ENCODE measurements around the gene SLC2A4RG.

SLC2A4RG gene, protein sequence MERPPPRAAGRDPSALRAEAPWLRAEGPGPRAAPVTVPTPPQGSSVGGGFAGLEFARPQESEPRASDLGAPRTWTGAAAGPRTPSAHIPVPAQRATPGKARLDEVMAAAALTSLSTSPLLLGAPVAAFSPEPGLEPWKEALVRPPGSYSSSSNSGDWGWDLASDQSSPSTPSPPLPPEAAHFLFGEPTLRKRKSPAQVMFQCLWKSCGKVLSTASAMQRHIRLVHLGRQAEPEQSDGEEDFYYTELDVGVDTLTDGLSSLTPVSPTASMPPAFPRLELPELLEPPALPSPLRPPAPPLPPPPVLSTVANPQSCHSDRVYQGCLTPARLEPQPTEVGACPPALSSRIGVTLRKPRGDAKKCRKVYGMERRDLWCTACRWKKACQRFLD

DNA sequence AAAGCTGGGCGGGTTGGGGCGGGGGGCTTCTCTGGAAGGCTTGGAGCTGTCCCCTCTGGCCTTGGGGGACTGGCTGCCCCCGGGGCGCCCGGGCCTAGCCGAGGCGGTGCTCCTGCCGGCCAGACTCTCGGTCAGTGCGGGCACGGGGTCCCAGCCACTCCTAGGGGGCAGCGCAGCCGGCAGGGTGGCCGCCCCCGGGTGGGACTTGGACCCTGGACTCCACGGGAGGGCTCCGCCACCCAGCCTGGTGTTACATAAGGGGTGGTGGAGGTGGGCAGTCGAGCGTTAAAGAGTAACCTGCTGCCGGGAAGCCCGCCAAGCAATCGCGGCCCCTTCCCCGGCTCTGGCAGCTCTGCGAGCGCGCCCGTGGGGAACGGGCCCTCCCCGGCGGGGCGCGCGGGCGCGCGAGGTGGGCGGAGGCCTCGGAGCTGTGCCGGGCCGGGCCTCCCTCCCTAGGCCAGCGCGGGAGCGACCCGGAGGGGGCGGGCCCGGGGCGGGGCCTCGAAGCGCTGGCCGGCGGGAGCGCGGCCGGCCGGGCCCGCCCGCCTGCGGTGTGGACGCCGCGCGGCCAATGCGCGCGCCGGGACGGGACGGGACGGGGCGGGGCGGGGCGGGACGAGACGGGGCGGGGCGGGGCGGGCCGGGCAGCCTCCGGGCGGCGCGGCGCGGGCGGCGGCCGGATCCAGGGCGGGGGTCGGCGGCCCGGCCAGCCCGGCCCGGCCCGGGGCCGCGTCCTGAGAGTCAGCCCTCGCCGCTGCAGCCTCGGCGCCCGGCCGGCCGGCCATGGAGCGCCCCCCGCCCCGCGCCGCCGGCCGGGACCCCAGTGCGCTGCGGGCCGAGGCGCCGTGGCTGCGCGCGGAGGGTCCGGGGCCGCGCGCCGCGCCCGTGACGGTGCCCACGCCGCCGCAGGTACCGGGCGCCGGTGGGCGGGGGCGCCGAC, at the start of gene SLC2A4RG:
Gene SLC2A4RG (plus strand): TSS at position 647 of the 940 bp plus-strand sequence. CDS start 137 bp downstream, at position 784.
- peak; percentile 78 for DNase-seq

DNA sequence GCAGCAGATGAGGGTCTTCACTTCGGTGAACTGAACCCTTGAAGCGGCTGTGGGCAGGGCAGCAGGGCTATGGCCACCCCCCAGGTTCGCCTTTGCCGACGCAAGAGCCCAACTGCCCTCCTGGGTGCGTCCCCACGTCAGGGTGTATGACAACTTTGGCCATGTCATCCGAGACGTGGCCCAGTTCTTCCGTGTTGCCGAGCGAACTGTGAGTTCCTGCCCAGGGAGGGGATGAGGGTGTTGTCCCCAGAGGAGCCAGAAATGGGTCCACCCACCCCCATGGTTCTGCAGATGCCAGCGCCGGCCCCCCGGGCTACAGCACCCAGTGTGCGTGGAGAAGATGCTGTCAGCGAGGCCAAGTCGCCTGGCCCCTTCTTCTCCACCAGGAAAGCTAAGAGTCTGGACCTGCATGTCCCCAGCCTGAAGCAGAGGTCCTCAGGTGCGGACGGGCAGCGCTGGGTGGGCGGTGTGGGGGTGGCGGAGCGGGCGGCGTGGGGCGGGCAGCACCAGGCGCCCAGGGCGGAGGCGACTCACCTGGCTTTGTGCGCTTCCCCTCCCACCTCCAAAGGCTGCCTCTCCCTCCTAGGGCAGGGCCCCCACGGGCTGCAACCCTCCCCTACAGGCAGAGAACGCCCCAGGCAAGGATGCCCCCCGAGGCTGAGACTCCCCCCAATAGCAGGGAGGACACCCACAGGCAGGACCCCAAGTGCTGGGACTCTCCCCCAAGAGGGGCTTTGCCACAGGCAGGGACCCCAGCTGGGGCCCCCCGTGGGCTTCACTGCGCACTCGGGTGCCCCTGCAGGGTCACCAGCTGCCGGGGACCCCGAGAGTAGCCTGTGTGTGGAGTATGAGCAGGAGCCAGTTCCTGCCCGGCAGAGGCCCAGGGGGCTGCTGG, 49.3 kb upstream of the SLC2A4RG start:
- no peak for DNase-seq

DNA sequence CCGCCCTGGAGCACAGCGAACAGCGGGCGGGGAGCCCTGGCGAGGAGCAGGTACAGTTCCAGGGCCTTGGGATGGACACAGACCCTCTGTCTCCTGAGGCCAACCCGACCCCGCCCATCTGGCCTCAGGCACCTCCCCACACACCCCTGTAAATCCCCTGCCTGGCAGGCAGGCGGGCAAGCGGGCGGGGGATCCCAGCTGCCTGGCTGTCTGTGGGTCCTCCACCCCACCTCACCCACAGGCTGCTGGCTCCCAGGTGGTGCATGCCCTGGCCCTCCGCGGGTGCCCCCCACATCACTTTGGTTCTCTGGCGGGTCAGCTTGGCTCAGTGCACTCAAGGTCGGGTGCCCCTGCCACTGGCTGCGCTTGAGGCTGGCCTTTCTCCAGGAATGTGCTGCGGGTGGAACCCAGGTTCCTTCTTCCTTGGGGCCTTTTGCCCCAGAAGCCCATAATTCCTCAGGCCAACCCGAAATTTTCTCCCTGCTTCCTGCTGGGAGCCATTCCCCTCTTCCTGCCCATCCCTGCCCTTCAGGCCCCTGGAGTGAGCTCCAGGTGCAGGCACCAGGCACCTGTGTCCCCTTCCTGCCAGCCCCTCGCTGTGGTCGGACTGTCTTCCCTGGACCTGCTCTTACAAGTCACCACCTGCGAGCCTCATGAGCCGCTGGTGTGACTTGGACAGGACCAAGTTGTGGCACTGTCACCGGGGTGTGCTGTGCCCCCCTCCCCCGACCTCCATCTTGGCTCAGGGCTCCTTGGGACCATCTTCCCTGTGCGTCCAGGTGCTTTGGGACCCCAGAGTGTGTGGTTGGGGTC, 48.5 kb upstream of the SLC2A4RG start:
- DNase-seq, result no peak

DNA sequence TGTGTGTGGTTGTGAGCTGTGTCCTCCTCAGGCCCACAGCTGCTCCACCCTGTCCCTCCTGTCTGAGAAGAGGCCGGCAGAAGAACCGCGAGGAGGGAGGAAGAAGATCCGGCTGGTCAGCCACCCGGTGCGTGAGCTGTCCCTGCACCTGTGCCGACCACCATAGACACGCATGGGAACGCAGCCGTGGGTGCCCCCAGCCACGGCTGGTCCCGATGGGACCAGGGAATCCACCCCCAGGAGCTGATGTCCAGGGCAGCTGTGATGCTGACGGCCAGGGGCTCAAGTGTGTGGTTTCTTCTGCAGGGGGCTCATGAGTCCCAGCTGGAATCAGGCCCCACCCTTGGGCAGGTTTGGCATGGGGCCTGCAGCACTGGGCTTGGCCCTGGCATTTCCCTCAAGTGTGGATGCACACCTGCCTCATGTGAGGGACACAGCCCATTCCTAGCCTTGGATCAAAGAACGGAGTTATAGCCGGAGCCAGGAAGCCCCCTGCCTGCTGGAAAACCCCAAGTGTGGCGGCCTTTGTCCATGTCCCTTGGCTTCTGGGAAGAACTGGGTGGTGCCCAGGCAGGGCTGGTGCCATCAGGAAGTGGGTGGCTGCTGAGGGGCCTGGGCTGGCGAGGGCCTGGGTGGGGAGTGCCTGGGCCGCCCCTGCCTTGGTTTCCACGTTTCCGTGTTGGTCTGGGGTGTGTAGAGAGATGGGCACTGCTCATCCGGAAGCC, 47.7 kb upstream of the SLC2A4RG start:
- no peak for DNase-seq

DNA sequence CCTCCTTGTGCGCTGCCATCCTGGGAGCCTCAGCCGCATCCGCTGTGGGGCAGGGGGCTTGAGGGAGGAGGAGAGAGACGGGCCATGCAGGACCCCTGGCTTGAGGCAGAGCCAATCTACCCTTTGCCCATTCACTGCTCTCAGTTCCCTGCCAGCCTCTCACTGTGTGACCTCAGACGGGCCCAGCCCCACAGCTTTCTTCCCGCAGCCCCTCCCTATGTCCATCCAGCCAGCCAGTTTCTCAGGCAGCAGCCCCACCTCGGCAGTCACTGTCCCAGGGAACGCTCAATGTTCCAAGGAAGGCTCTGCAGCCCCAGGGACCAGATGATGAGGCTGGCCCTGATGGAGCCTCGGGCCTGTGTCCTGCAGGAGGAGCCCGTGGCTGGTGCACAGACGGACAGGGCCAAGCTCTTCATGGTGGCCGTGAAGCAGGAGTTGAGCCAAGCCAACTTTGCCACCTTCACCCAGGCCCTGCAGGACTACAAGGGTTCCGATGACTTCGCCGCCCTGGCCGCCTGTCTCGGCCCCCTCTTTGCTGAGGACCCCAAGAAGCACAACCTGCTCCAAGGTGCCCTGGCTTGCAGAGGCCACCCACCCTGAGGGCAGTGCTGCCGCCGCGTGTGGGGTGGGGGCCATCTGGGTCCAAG, 47.0 kb upstream of the SLC2A4RG start:
- no peak for DNase-seq

DNA sequence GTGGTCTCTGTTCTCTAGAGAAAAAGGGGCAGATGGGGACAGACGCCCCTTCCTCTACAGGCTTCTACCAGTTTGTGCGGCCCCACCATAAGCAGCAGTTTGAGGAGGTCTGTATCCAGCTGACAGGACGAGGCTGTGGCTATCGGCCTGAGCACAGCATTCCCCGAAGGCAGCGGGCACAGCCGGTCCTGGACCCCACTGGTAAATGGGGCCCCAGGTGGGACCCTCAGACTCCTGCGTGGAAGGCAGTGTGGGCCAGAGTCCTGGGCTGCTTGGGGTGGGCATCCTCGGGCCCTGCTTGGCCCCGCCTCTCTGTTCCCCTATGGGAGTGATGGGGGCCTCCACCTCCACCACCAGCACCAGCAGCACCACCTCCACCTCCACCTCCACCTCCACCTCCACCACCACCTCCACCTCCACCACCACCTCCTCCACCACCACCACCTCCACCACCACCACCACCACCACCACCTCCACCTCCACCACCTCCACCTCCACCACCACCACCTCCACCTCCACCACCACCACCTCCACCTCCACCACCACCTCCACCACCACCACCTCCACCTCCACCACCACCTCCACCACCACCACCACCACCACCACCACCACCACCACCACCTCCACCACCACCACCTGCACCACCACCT, 46.4 kb upstream of the SLC2A4RG start:
- DNase-seq, result no peak

DNA sequence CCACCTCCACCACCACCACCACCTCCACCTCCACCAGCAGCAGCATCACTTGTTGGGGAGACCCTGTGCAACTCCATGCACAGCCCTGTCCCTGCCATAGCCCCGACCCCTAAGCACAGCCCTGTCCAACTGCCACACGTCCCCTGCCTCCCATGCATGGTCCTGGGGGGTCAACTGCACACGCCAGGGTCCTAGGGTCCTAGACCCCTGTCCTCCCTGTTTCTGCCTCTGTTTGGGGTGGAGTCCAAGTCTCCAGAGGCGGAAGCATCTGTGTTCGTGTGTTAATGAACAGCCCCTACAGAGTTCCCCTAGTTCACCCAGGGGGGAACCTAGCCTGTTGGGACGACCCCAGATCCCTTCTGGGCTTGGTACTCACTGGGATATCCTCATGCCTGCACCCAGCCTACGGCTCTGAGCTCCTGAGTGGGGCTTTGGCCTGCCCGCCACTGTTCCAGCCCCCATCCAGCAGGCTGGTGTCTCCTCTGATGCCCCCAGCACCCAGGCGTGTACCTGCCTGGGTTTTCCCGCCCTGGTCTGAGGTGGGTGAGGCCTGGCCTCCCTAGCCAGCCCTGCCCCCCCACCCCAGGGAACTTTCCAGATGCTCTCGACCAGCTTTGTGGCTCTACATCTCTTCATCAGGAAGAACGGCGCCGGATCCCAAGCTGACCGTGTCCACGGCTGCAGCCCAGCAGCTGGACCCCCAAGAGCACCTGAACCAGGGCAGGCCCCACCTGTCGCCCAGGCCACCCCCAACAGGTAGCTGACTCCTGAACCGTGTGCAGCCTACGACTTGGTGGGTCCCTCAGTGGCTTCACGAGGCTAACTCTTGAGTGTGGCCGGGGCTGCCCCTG, 45.6 kb upstream of the SLC2A4RG start:
- DNase-seq, result no peak

DNA sequence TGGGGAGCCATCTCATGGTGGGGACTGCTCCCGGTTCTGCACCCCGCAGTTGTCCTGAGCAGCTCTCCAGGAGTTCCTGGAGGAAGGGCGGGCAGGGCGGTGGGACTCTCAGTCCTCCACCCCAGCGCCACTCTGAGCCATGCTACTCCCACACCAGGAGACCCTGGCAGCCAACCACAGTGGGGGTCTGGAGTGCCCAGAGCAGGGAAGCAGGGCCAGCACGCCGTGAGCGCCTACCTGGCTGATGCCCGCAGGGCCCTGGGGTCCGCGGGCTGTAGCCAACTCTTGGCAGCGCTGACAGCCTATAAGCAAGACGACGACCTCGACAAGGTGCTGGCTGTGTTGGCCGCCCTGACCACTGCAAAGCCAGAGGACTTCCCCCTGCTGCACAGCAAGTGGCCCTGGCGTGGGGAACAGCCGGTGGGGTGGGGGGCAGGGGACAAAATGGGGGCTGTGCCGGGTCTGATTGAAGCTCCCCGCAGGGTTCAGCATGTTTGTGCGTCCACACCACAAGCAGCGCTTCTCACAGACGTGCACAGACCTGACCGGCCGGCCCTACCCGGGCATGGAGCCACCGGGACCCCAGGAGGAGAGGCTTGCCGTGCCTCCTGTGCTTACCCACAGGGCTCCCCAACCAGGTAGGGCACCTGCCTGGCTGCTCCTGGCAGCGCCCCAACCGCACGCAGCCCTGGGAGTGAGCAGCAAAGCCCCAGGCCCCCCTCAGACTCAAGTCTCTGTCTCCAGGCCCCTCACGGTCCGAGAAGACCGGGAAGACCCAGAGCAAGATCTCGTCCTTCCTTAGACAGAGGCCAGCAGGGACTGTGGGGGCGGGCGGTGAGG, 44.8 kb upstream of the SLC2A4RG start:
- no peak for DNase-seq

DNA sequence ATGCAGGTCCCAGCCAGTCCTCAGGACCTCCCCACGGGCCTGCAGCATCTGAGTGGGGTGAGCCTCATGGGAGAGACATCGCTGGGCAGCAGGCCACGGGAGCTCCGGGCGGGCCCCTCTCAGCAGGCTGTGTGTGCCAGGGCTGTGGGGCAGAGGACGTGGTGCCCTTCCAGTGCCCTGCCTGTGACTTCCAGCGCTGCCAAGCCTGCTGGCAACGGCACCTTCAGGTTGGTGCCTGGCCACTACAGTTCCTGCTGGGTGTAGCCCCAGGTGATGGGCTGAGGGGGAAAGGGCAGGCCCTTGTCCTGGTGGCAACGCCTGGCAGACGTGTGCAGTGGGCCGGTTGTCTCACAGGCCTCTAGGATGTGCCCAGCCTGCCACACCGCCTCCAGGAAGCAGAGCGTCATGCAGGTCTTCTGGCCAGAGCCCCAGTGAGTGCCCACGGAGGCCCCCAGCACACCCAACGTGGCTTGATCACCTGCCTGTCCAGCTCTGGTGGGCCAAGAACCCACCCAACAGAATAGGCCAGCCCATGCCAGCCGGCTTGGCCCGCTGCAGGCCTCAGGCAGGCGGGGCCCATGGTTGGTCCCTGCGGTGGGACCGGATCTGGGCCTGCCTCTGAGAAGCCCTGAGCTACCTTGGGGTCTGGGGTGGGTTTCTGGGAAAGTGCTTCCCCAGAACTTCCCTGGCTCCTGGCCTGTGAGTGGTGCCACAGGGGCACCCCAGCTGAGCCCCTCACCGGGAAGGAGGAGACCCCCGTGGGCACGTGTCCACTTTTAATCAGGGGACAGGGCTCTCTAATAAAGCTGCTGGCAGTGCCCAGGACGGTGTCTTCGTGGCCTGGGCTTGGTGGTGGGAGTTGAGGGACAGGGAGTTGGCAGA, 43.9 kb upstream of the SLC2A4RG start:
- no peak for DNase-seq

DNA sequence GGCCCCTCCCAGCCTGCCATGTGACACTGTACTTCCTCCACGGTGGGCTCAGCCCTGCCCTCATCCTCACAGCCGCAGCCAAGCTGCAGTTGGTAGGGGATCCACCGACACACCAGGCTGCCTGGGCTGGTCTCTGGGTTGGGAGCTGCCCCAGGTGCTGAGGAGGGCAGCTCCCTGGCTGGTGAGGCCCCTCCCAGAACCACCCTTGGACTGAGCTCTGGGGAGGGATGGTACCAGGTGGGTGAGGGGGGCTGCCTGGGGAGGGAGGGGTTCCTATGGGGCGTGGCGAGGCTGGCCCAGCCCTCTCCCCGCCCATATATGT, 43.3 kb upstream of the SLC2A4RG start:
- peak; percentile 46 for DNase-seq

DNA sequence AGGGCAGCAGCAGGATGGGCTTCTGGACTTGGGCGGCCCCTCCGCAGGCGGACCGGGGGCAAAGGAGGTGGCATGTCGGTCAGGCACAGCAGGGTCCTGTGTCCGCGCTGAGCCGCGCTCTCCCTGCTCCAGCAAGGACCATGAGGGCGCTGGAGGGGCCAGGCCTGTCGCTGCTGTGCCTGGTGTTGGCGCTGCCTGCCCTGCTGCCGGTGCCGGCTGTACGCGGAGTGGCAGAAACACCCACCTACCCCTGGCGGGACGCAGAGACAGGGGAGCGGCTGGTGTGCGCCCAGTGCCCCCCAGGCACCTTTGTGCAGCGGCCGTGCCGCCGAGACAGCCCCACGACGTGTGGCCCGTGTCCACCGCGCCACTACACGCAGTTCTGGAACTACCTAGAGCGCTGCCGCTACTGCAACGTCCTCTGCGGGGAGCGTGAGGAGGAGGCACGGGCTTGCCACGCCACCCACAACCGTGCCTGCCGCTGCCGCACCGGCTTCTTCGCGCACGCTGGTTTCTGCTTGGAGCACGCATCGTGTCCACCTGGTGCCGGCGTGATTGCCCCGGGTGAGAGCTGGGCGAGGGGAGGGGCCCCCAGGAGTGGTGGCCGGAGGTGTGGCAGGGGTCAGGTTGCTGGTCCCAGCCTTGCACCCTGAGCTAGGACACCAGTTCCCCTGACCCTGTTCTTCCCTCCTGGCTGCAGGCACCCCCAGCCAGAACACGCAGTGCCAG, 42.8 kb upstream of the SLC2A4RG start, which contains the start of gene TNFRSF6B:
Gene TNFRSF6B (plus strand): TSS at position 25 of the 729 bp plus-strand sequence. CDS start 116 bp downstream, at position 141.
- DNase-seq, result no peak

DNA sequence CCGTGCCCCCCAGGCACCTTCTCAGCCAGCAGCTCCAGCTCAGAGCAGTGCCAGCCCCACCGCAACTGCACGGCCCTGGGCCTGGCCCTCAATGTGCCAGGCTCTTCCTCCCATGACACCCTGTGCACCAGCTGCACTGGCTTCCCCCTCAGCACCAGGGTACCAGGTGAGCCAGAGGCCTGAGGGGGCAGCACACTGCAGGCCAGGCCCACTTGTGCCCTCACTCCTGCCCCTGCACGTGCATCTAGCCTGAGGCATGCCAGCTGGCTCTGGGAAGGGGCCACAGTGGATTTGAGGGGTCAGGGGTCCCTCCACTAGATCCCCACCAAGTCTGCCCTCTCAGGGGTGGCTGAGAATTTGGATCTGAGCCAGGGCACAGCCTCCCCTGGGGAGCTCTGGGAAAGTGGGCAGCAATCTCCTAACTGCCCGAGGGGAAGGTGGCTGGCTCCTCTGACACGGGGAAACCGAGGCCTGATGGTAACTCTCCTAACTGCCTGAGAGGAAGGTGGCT, 42.2 kb upstream of the SLC2A4RG start:
- DNase-seq, result no peak

DNA sequence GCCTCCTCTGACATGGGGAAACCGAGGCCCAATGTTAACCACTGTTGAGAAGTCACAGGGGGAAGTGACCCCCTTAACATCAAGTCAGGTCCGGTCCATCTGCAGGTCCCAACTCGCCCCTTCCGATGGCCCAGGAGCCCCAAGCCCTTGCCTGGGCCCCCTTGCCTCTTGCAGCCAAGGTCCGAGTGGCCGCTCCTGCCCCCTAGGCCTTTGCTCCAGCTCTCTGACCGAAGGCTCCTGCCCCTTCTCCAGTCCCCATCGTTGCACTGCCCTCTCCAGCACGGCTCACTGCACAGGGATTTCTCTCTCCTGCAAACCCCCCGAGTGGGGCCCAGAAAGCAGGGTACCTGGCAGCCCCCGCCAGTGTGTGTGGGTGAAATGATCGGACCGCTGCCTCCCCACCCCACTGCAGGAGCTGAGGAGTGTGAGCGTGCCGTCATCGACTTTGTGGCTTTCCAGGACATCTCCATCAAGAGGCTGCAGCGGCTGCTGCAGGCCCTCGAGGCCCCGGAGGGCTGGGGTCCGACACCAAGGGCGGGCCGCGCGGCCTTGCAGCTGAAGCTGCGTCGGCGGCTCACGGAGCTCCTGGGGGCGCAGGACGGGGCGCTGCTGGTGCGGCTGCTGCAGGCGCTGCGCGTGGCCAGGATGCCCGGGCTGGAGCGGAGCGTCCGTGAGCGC, 41.6 kb upstream of the SLC2A4RG start:
- no peak for DNase-seq

DNA sequence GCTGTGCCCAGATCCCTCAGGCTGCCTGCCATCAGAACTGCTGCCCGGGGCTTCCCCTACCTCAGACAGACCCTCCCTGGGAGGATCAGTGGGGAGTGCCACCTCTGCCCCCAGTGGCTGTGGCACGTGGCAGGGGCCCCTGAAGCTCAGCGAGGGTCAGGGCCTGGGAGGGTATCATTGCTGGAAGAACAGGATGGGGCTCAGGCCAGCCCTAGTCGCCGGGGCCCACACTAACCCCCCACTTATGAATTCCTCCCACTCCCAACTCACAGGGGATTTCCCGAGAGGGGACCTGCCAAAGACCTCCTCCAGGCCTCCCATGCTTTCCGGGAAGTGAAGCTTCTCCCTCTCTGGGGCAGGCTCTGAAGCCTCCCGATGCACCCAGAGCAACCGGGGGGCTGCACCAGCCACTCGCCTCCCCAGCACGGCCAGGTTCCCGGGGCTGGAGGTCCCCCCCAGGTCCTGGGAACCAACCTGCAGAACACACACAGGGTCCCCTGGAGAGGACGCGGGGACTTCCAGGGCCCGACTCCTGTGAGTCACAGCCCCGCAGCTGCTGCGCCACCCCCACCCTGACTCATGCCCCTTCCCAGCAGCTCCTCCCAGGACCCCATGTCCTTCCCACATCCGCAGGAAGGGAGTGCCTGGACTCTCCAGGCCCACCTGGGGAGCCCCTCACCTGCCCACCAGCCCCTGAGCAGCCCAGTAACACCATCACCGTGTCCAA, 40.7 kb upstream of the SLC2A4RG start:
- DNase-seq, result no peak

Measured in CD4-positive, alpha-beta T cell treated with Interferon gamma for 1 hour (primary cell).